H1 (cell line): ENCODE results near the gene EMD. TPM values are rescaled to one million over a fixed set of nuclear protein-coding genes. Genes with fewer than 3 reads are reported as not detected.
A peak's percentile ranks its signal among the peaks of the same experiment; 100 is the strongest.

ENCODE experiments used
- polyA plus RNA-seq, 7 experiments: library from polyadenylated mRNA; depleted of rRNA in 3 of 7; stranded (reverse) in 5 of 7; unstranded in 2 of 7; fragments of >200 nt in 5 of 7; fragments of 200-250 nt in 2 of 7; gene quantifications; 1 replicate in 5 of 7; 2 replicates in 1 of 7; 4 replicates in 1 of 7; pipeline versions ENCODE4 v1.2.1 to v1.2.3, GENCODE V29; 2011 to 2013; ENCODE audit warnings: missing spikeins in 2 of 7, mixed read lengths in 2 of 7
- total RNA-seq: library from RNA; stranded (reverse); fragmentation: NEBNext Ultra II Directional; extraction: Animal tissue kit (Norgen Biotek cat#: 25700); gene quantifications from 2 replicates; pipeline ENCODE4 v1.2.1, GENCODE V29; 2021
- TF ChIP-seq, protein P1 (sequence below): IDR thresholded peaks from 2 replicates; pipeline ENCODE4 v1.6.1; 2012; ENCODE audit warnings: low read length, inconsistent platforms

Gene EMD
- total and polyA plus RNA-seq, 2 of the 8 experiments (the other 6 are each of a cell fraction or from before 2014, with no cell fraction given): 45.5 to 109 TPM

DNA sequence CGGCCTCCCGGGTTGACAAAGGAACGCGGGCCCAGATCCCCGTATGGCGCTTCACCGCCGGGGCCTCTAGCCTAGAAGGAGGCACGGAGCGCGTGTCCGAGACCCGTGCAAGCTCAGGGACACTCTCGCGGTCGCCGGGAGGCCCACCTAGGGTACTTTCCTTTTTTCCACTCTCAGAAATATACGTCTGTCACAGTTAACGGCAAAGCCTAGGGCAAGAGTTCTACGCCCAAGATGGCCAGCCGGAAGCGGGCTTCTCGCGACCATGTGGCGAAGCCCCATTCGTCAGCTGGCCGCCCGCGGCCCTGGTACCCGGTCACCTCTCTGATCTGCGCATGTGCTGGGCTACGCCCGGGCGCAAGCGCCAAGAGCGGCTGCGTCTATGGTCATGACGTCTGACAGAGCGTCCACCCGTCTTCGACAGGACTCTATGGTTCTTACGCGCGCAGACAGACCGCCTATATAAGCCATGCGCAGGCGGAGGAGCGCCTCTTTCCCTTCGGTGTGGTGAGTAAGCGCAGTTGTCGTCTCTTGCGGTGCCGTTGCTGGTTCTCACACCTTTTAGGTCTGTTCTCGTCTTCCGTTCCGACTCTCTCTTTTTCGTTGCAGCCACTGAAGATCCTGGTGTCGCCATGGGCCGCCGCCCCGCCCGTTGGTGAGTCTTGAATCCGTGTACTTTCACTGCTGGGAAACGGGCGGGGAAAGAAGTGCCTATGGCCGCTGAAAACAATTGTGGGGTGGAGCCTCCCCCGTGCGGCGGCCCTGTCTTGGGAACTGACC lies 19.0 kb downstream of the EMD start, which contains the start of gene RPL10 (continued):
- TF ChIP-seq, protein P1, sequence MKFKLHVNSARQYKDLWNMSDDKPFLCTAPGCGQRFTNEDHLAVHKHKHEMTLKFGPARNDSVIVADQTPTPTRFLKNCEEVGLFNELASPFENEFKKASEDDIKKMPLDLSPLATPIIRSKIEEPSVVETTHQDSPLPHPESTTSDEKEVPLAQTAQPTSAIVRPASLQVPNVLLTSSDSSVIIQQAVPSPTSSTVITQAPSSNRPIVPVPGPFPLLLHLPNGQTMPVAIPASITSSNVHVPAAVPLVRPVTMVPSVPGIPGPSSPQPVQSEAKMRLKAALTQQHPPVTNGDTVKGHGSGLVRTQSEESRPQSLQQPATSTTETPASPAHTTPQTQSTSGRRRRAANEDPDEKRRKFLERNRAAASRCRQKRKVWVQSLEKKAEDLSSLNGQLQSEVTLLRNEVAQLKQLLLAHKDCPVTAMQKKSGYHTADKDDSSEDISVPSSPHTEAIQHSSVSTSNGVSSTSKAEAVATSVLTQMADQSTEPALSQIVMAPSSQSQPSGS: peak; percentile 76; the same call in 1 of the 2 replicates
